ENCODE measurements around the gene ZNF275.
"Not testable (repeated sequence)": the region's sequence is repeated elsewhere in the genome, so short reads cannot be mapped to it uniquely, and the experiment has no call there.

Gene ZNF275

GRCh38 chrX:153333821-153334653, at the start of gene ZNF275:
TSS of gene ZNF275 (plus strand) at chrX:153334153. CDS start at chrX:153336680, 2,527 bp downstream.
- peak; percentile 64 for DNase-seq (ENCODE audit: low read depth)

- not testable (repeated sequence) for DNase-seq (ENCODE audit: low read depth)
Observed at GRCh38 chrX:153285678-153286077, 48.3 kb upstream of the ZNF275 start.

GRCh38 chrX:153288807-153289206, 45.1 kb upstream of the ZNF275 start:
- DNase-seq (ENCODE audit: low read depth) = not testable (repeated sequence)

GRCh38 chrX:153293485-153294071, 40.4 kb upstream of the ZNF275 start:
- DNase-seq (ENCODE audit: low read depth) = not testable (repeated sequence)

GRCh38 chrX:153297376-153297775, 36.6 kb upstream of the ZNF275 start:
- DNase-seq (ENCODE audit: low read depth) = no peak

- DNase-seq (ENCODE audit: low read depth) = no peak
Observed at GRCh38 chrX:153299855-153300254, 34.1 kb upstream of the ZNF275 start.

- DNase-seq (ENCODE audit: low read depth) = no peak
Observed at GRCh38 chrX:153301746-153302145, 32.2 kb upstream of the ZNF275 start.

- no peak for DNase-seq (ENCODE audit: low read depth)
Observed at GRCh38 chrX:153302796-153303195, 31.2 kb upstream of the ZNF275 start.

GRCh38 chrX:153303276-153304262, 30.4 kb upstream of the ZNF275 start:
- no peak for DNase-seq (ENCODE audit: low read depth)

- no peak for DNase-seq (ENCODE audit: low read depth)
Observed at GRCh38 chrX:153304988-153305736, 28.8 kb upstream of the ZNF275 start.

- DNase-seq (ENCODE audit: low read depth) = no peak
Observed at GRCh38 chrX:153305972-153306371, 28.0 kb upstream of the ZNF275 start.

- no peak for DNase-seq (ENCODE audit: low read depth)
Observed at GRCh38 chrX:153306527-153307115, 27.3 kb upstream of the ZNF275 start.

- no peak for DNase-seq (ENCODE audit: low read depth)
Observed at GRCh38 chrX:153307276-153308178, 26.4 kb upstream of the ZNF275 start.

- DNase-seq (ENCODE audit: low read depth) = no peak
Observed at GRCh38 chrX:153310901-153311300, 23.1 kb upstream of the ZNF275 start.

- no peak for DNase-seq (ENCODE audit: low read depth)
Observed at GRCh38 chrX:153312041-153312440, 21.9 kb upstream of the ZNF275 start.

- no peak for DNase-seq (ENCODE audit: low read depth)
Observed at GRCh38 chrX:153312842-153313241, 21.1 kb upstream of the ZNF275 start.

GRCh38 chrX:153317306-153317705, 16.6 kb upstream of the ZNF275 start:
- DNase-seq (ENCODE audit: low read depth) = no peak

GRCh38 chrX:153317996-153318722, 15.8 kb upstream of the ZNF275 start:
- no peak for DNase-seq (ENCODE audit: low read depth)

- no peak for DNase-seq (ENCODE audit: low read depth)
Observed at GRCh38 chrX:153318811-153319210, 15.1 kb upstream of the ZNF275 start.
